ENCODE results near the gene DEF6. TPM values are rescaled to one million over a fixed set of nuclear protein-coding genes. Genes with fewer than 3 reads are reported as not detected.

The DEF6 gene
- total and polyA plus RNA-seq, 2 experiments from 2014 or later, result 5.1 to 7.2 TPM

DNA sequence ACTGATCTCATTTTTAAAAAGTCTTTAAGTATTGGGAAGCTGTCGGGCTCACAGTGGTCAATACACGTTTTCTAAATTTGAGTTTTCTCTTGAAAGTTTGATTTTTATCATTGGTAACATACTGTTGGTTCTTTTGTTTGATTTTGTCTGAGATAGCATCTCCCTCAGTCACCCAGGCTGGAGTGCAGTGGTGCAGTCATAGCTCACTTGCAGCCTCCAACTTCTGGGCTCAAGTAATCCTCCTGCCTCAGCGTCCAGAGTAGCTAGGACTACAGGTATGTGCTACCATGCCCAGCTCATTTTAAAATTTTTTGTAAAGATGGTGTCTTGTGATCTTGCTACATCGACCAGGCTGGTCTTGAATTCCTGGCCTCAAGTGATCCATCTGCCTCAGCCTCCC, 53.8 kb downstream of the DEF6 start:
- Mint-ChIP-seq H3K27me3 (ENCODE audit: insufficient read depth, low read depth, poor library complexity) (peaks cover 4% of the 10 kb centered on the region), H3K9me3 (no peaks in the 10 kb centered on the region), H3K4me3 (no peak overlapping the region), H3K27ac (no peak overlapping the region), H3K4me1 (no peaks in the 10 kb centered on the region), H3K36me3 (ENCODE audit: low read depth) (peaks cover 62% of the 10 kb centered on the region)
- Histone ChIP-seq H3K4me3 (no peak overlapping the region), H3K36me3 (ENCODE audit: insufficient read depth) (0 out of 2 replicates have a peak, but pooled peaks cover 3% of the 10 kb centered on the region), H3K4me1 (ENCODE audit: insufficient read depth) (no peaks in the 10 kb centered on the region), H3K27me3 (ENCODE audit: insufficient read depth) (no peaks in the 10 kb centered on the region), H4K20me1 (replicated peaks; ENCODE audit: insufficient read depth) (no peaks in the 10 kb centered on the region), H3K4me2 (no peak overlapping the region), H3K27ac (ENCODE audit: low read depth) (no peak overlapping the region), H3F3A (replicated peaks; ENCODE audit: low read depth) (no peaks in the 10 kb centered on the region), H2AFZ (no peak overlapping the region), H3K9me2 (ENCODE audit: insufficient read depth) (no peaks in the 10 kb centered on the region), H3K79me2 (replicated peaks; ENCODE audit: insufficient read depth) (no peaks in the 10 kb centered on the region)
- DNase-seq (ENCODE audit: low spot score) (no peak), ATAC-seq (no peak)
- TF ChIP-seq CREB1 (CRISPR knock-in tag; IDR thresholded peaks at IDR 0.05; ENCODE audit: low read depth) (no peak), CTCF (conservative IDR thresholded peaks at IDR 0.05; ENCODE audit: low read depth in 2 of 2) (no peak), EZH2 (IDR thresholded peaks at IDR 0.05; ENCODE audit: low read depth, unreplicated experiment) (no peak), STAT1 (IDR thresholded peaks at IDR 0.05; ENCODE audit: unreplicated experiment) (no peak), EZH2phosphoT487 (IDR thresholded peaks at IDR 0.05; ENCODE audit: unreplicated experiment) (no peak), NANOG (IDR thresholded peaks at IDR 0.05; ENCODE audit: borderline replicate concordance) (no peak), JUNB (IDR thresholded peaks at IDR 0.05; ENCODE audit: unreplicated experiment) (no peak)
- TF ChIP-seq, protein P1, sequence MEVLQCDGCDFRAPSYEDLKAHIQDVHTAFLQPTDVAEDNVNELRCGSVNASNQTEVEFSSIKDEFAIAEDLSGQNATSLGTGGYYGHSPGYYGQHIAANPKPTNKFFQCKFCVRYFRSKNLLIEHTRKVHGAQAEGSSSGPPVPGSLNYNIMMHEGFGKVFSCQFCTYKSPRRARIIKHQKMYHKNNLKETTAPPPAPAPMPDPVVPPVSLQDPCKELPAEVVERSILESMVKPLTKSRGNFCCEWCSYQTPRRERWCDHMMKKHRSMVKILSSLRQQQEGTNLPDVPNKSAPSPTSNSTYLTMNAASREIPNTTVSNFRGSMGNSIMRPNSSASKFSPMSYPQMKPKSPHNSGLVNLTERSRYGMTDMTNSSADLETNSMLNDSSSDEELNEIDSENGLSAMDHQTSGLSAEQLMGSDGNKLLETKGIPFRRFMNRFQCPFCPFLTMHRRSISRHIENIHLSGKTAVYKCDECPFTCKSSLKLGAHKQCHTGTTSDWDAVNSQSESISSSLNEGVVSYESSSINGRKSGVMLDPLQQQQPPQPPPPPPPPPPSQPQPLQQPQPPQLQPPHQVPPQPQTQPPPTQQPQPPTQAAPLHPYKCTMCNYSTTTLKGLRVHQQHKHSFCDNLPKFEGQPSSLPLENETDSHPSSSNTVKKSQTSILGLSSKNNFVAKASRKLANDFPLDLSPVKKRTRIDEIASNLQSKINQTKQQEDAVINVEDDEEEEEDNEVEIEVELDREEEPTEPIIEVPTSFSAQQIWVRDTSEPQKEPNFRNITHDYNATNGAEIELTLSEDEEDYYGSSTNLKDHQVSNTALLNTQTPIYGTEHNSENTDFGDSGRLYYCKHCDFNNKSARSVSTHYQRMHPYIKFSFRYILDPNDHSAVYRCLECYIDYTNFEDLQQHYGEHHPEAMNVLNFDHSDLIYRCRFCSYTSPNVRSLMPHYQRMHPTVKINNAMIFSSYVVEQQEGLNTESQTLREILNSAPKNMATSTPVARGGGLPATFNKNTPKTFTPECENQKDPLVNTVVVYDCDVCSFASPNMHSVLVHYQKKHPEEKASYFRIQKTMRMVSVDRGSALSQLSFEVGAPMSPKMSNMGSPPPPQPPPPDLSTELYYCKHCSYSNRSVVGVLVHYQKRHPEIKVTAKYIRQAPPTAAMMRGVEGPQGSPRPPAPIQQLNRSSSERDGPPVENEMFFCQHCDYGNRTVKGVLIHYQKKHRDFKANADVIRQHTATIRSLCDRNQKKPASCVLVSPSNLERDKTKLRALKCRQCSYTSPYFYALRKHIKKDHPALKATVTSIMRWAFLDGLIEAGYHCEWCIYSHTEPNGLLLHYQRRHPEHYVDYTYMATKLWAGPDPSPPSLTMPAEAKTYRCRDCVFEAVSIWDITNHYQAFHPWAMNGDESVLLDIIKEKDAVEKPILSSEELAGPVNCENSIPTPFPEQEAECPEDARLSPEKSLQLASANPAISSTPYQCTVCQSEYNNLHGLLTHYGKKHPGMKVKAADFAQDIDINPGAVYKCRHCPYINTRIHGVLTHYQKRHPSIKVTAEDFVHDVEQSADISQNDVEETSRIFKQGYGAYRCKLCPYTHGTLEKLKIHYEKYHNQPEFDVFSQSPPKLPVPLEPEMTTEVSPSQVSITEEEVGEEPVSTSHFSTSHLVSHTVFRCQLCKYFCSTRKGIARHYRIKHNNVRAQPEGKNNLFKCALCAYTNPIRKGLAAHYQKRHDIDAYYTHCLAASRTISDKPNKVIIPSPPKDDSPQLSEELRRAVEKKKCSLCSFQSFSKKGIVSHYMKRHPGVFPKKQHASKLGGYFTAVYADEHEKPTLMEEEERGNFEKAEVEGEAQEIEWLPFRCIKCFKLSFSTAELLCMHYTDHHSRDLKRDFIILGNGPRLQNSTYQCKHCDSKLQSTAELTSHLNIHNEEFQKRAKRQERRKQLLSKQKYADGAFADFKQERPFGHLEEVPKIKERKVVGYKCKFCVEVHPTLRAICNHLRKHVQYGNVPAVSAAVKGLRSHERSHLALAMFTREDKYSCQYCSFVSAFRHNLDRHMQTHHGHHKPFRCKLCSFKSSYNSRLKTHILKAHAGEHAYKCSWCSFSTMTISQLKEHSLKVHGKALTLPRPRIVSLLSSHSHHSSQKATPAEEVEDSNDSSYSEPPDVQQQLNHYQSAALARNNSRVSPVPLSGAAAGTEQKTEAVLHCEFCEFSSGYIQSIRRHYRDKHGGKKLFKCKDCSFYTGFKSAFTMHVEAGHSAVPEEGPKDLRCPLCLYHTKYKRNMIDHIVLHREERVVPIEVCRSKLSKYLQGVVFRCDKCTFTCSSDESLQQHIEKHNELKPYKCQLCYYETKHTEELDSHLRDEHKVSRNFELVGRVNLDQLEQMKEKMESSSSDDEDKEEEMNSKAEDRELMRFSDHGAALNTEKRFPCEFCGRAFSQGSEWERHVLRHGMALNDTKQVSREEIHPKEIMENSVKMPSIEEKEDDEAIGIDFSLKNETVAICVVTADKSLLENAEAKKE (CRISPR knock-in tag; IDR thresholded peaks at IDR 0.05), result no peak

All from GM23338 (cell line).